Hepatocyte (in vitro differentiated cells): ENCODE data around the gene MCF2.

Experiments
- CTCF ChIP-seq: fragments of 200-600 bp; sonication (generic); IDR thresholded peaks from 2 replicates; pipeline ENCODE4 v1.5.1; 2016; ENCODE audit warnings: antibody characterized with exemption, mild to moderate bottlenecking; ENCODE audit not compliant: poor library complexity
- EZH2 ChIP-seq: fragments of 200-600 bp; sonication (generic); IDR thresholded peaks from 2 replicates; pipeline ENCODE4 v1.6.1; 2016; ENCODE audit warnings: antibody characterized with exemption, mild to moderate bottlenecking, borderline replicate concordance

- TF ChIP-seq CTCF (no peak), EZH2 (no peak)
These were observed 12.2 kb upstream of the MCF2 start for GRCh38 chrX:139720136-139720535.
